Activated CD4-positive, alpha-beta T cell treated with anti-CD3 and anti-CD28 coated beads, Interleukin-2, amount 50 U/mL, for 16 hours (primary cell): ENCODE results near the gene DGKB.

Experiments
- DNase-seq: peaks from one replicate; pipeline ENCODE4 v3.0.0-alpha.2; 2020

The DGKB gene

GRCh38 chr7:14184292-14184864, 718.2 kb downstream of the DGKB start:
- no peak for DNase-seq

DNA sequence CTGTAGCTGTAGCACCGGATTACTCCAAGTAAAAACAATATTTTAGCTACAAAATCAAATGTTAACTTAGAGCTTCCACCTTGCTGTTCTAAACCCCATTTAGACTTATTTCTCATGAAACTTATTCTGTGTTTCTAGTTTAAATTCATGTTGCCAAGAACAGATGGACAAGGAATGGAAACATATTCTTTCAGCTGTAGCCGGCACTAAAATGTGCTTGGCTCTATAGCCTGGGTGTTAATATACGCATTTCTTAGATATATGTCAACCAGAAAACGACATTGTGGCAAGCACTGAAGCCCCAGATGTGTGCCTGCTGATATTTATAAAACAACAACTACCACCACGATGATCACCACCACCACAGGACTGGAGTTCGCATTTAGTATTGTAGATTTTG, 722.8 kb downstream of the DGKB start:
- DNase-seq = no peak

DNA sequence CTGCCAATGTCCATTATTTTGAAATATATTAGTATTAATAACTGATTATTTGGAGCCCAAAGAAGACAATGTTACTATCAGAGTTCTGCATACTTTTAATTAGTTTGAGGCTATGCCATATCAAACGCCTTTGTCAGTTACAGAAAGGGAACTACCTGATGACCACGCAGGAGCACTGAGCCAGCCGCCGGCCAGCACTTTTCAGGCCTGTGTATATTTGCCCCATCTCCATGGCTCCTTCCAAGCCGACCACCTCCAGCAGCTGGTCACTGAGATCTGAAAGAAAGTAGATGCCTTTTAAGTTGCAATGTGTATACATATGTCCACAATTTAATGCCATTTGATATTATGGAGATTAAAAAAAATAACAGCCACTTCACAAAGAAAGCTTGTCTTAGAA, 724.7 kb downstream of the DGKB start:
- no peak for DNase-seq

GRCh38 chr7:14170872-14171271, 731.7 kb downstream of the DGKB start:
- no peak for DNase-seq

- no peak for DNase-seq
Measured at GRCh38 chr7:14158111-14158510, 744.4 kb downstream of the DGKB start.

GRCh38 chr7:14156436-14156835, 746.1 kb downstream of the DGKB start:
- DNase-seq = no peak

DNA sequence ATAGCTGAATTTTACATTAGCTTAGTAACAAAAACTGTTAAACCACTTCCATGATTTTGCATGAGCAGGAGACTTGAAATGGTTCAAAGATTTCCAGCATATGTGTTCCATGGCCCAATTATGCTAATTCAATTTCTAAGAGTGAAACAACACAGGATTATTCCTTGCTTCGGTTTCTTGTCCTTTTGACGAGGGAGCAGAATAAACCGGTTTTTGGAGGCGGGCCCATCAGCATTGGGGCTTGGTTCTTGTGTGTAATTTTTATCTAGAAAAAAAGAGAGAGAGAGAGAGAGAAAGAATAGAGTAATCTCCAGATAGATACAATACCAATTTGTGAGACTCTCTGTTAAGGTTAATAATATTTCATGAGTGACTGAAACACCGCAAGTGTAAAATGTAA, 753.6 kb downstream of the DGKB start:
- DNase-seq = no peak

- DNase-seq = no peak
Measured at GRCh38 chr7:14147532-14147931, 755.0 kb downstream of the DGKB start.

- no peak for DNase-seq
Measured at GRCh38 chr7:14144538-14144937, 758.0 kb downstream of the DGKB start.

GRCh38 chr7:14144109-14144508, 758.4 kb downstream of the DGKB start:
- DNase-seq = no peak

DNA sequence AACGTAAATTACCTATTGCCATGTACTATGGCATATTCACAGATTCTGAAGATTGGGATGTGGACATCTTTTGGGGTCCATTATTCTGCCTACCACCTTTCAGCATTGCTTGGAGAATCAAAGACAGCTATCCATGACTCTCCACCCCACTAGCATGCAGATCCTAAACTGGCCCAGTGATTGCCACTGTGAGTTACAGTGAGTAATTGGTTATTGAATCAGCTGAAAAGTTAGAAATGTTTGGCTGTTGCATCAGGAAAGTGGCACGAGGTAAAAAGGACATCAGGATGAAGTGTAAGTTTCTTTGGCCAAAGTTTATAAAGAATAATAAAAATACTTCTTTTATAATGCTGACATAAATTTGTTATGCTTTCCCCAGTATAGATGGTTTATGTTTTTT, 764.9 kb downstream of the DGKB start:
- DNase-seq = no peak

DNA sequence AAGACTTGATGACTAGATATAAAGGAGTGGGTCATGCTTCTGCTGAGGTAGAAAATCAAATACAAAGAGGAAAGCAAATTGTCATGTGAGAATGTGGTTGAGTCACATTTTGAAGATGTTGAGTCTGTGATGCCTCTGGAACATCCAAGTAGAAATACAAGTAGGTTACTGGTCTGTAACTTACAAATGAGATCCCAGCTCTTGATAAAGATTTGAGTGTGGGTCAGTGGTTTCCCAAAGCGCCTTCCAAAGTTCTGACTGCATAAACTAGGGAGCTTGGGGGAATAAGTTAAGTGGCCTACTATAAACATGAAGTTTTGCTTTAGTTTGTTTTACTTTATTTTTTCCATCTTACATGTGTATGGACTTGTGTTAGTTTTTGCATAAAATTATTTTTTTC, 768.8 kb downstream of the DGKB start:
- DNase-seq = no peak

- no peak for DNase-seq
Measured at GRCh38 chr7:14125998-14126397, 776.6 kb downstream of the DGKB start.

- DNase-seq = no peak
Measured at GRCh38 chr7:14124716-14125115, 777.8 kb downstream of the DGKB start.

- no peak for DNase-seq
Measured at GRCh38 chr7:14123923-14124322, 778.6 kb downstream of the DGKB start.

- no peak for DNase-seq
Measured at GRCh38 chr7:14115701-14116100, 786.9 kb downstream of the DGKB start.

GRCh38 chr7:14104861-14105260, 797.7 kb downstream of the DGKB start:
- no peak for DNase-seq

GRCh38 chr7:14096159-14096558, 806.4 kb downstream of the DGKB start:
- no peak for DNase-seq

- DNase-seq = no peak
Measured at GRCh38 chr7:14095233-14095950, 807.2 kb downstream of the DGKB start.
